Stomach (tissue), 4 donors: ENCODE data around the gene SPATA33.

ENCODE experiments used
- CTCF ChIP-seq, 7 experiments: fragments of 450-650 bp in 4 of 7; fragments of 200-600 bp in 3 of 7; sonication (generic) in 3 of 7; IDR thresholded peaks; one replicate each; pipeline ENCODE4 v1.5.1; 2016 to 2019; ENCODE audit warnings: antibody characterized with exemption in 7 of 7, control low read depth in 2 of 7, mild to moderate bottlenecking in 1 of 7
- POLR2A ChIP-seq, 4 donors: fragments of 450-650 bp; IDR thresholded peaks; one replicate each; pipeline ENCODE4 v1.6.1; 2016; ENCODE audit warnings: antibody characterized with exemption in 4 of 4, control low read depth in 2 of 4, mild to moderate bottlenecking in 1 of 4, moderate library complexity in 1 of 4
- POLR2AphosphoS5 ChIP-seq, 3 donors: sonication (generic); formaldehyde crosslinking; IDR thresholded peaks; one replicate each; pipeline ENCODE4 v1.6.1; 2016; ENCODE audit warnings: antibody characterized with exemption in 3 of 3

GRCh38 chr16:89624777-89625761, 32.6 kb upstream of the SPATA33 start:
- TF ChIP-seq CTCF (IDR thresholded peaks at IDR 0.05), result no peak
- no peak for TF ChIP-seq POLR2AphosphoS5 (IDR thresholded peaks at IDR 0.05)
- TF ChIP-seq POLR2A (IDR thresholded peaks at IDR 0.05), result no peak
